ENCODE data around the gene LIN7B. TPM values are rescaled to one million over a fixed set of nuclear protein-coding genes. Genes with fewer than 3 reads are reported as not detected.

Gene LIN7B
- total and polyA plus RNA-seq, 2 of the 13 experiments (the other 11 are each of a cell fraction or from before 2014, with no cell fraction given) = 5.3 to 7.6 TPM

- TF ChIP-seq FOXM1 (CRISPR knock-in tag; IDR thresholded peaks at IDR 0.05) (no peak), MAFF (IDR thresholded peaks at IDR 0.05; ENCODE audit: low read depth, low read length) (no peak), GMEB2 (CRISPR knock-in tag; IDR thresholded peaks at IDR 0.05; ENCODE audit: low read depth) (no peak), ZNF746 (CRISPR knock-in tag; IDR thresholded peaks at IDR 0.05) (no peak; the same call in 1 of the 2 replicates), TERF1 (CRISPR knock-in tag; IDR thresholded peaks at IDR 0.05) (no peak), ZKSCAN1 (IDR thresholded peaks at IDR 0.05; ENCODE audit: low read length) (no peak), ZNF841 (CRISPR knock-in tag; IDR thresholded peaks at IDR 0.05; ENCODE audit: borderline replicate concordance) (no peak), PPARG (CRISPR knock-in tag; conservative IDR thresholded peaks at IDR 0.05) (no peak; the same call in 1 of the 2 replicates), SOX13 (IDR thresholded peaks at IDR 0.05) (no peak), SOX13 (CRISPR knock-in tag; conservative IDR thresholded peaks at IDR 0.05 in 1 of 2, IDR thresholded peaks at IDR 0.05 in 1 of 2) (0 out of 4 replicates have a peak, but pooled peaks of 1 of the 2 experiments have one; percentile 28), AKAP8 (CRISPR knock-in tag; IDR thresholded peaks at IDR 0.05) (peak; percentile 60; the same call in 1 of the 2 replicates), KLF12 (CRISPR knock-in tag; IDR thresholded peaks at IDR 0.05; ENCODE audit: borderline replicate concordance) (peak; percentile 73), MLLT10 (CRISPR knock-in tag; IDR thresholded peaks at IDR 0.05) (peak; percentile 84; the same call in 1 of the 2 replicates), GLMP (CRISPR knock-in tag; IDR thresholded peaks at IDR 0.05; ENCODE audit: borderline replicate concordance) (peak; percentile 93), MED13 (CRISPR knock-in tag; IDR thresholded peaks at IDR 0.05) (peak; percentile 95), ATF2 (CRISPR knock-in tag; IDR thresholded peaks at IDR 0.05) (peak; percentile 45), GLI4 (CRISPR knock-in tag; IDR thresholded peaks at IDR 0.05; ENCODE audit: borderline replicate concordance) (peak; percentile 8; the same call in 1 of the 2 replicates)
- TF ChIP-seq, protein P1, sequence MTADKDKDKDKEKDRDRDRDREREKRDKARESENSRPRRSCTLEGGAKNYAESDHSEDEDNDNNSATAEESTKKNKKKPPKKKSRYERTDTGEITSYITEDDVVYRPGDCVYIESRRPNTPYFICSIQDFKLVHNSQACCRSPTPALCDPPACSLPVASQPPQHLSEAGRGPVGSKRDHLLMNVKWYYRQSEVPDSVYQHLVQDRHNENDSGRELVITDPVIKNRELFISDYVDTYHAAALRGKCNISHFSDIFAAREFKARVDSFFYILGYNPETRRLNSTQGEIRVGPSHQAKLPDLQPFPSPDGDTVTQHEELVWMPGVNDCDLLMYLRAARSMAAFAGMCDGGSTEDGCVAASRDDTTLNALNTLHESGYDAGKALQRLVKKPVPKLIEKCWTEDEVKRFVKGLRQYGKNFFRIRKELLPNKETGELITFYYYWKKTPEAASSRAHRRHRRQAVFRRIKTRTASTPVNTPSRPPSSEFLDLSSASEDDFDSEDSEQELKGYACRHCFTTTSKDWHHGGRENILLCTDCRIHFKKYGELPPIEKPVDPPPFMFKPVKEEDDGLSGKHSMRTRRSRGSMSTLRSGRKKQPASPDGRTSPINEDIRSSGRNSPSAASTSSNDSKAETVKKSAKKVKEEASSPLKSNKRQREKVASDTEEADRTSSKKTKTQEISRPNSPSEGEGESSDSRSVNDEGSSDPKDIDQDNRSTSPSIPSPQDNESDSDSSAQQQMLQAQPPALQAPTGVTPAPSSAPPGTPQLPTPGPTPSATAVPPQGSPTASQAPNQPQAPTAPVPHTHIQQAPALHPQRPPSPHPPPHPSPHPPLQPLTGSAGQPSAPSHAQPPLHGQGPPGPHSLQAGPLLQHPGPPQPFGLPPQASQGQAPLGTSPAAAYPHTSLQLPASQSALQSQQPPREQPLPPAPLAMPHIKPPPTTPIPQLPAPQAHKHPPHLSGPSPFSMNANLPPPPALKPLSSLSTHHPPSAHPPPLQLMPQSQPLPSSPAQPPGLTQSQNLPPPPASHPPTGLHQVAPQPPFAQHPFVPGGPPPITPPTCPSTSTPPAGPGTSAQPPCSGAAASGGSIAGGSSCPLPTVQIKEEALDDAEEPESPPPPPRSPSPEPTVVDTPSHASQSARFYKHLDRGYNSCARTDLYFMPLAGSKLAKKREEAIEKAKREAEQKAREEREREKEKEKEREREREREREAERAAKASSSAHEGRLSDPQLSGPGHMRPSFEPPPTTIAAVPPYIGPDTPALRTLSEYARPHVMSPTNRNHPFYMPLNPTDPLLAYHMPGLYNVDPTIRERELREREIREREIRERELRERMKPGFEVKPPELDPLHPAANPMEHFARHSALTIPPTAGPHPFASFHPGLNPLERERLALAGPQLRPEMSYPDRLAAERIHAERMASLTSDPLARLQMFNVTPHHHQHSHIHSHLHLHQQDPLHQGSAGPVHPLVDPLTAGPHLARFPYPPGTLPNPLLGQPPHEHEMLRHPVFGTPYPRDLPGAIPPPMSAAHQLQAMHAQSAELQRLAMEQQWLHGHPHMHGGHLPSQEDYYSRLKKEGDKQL (CRISPR knock-in tag; IDR thresholded peaks at IDR 0.05; ENCODE audit: low read depth) = 0 out of 2 replicates have a peak, but pooled peaks have one; percentile 31
These were observed 28.9 kb upstream of the LIN7B start, which contains the start of gene SNRNP70 (continued) for GRCh38 chr19:49085020-49085867.

All from HepG2 (cell line).